ENCODE measurements around the gene TGFB2. TPM values are rescaled to one million over a fixed set of nuclear protein-coding genes. Genes with fewer than 3 reads are reported as not detected.

Gene TGFB2
- total and polyA plus RNA-seq, 2 experiments from 2014 or later, result 0.97 to 1.3 TPM

DNA sequence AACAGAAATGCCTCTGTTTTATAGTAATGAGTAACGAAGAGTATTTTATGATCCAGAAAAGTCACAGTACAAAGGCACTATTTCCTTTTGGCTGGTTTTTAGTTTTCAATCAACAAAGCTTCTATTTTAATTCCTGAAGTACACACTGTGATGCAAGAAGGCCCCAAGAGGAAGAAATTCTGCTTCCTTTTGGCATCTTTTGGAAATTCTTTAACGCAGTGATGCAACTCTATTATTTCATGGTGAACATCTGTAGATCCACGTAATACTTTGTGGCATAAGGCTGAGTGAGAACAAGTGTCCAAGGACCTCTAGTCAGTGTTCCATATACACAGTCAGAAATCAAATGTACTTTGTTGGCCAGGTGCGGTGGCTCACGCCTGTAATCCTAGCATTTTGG lies 137.5 kb downstream of the TGFB2 start:
- 66 to 72% methylated on average over 5 of the region's 5 CpGs for WGBS, 2 experiments (ENCODE audit: low coverage in 1 of 2, low lambda C conversion rate in 2 of 2, missing lambda C conversion rate in 2 of 2)
- DNase-seq, result peak; percentile 79

DNA sequence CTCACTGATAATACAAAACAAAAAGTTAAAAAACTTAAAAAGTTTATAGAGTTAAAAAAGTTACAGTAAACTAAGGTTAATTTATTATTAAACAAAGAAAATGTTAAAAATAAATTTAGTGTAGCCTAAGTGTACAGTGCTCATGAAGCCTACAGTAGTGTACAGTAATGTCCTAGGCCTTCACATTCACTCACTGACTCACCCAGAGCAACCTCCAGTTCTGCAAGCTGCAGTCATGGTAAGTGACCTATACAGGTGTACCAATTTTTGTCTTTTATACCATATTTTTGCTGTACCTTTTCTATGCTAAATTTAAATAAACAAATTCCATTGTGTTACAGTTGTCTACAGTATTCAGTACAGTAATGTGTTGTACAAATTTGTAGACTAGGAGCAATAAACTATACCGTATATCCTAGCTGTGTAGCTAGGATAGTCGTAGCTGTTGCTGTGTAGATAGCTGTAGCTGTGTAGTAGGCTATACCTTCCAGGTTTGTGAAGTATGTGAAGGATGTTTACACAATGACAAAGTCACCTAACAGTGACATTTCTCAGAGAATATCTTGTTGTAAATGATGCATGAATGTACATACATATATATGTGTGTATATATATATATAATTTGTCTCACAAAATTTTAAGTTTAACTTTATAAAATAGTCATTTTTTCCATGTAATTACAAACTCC lies 140.2 kb downstream of the TGFB2 start:
- H3K4me1 ChIP-seq (ENCODE audit: insufficient read depth), result peaks cover 35% of the 10 kb centered on the region
- TF ChIP-seq EZH2 (IDR thresholded peaks at IDR 0.05; ENCODE audit: insufficient read depth, poor library complexity, severe bottlenecking) (no peak), EZH2phosphoT487 (IDR thresholded peaks at IDR 0.05; ENCODE audit: insufficient read depth, low read depth) (no peak)
- in situ Hi-C loops (cut with MboI), result no loop called here
- H3K36me3 ChIP-seq (ENCODE audit: low read depth), result no peaks in the 10 kb centered on the region
- peak; percentile 33 for DNase-seq
- H3K27me3 ChIP-seq (replicated peaks; ENCODE audit: insufficient read depth), result no peaks in the 10 kb centered on the region
- H3K9me3 ChIP-seq (ENCODE audit: low read depth), result no peaks in the 10 kb centered on the region
- H3K27ac ChIP-seq, result no peak overlapping the region
- no peak overlapping the region for H3K9ac ChIP-seq
- no peak overlapping the region for H3K4me3 ChIP-seq
- no peaks in the 10 kb centered on the region for H3K79me2 ChIP-seq (ENCODE audit: insufficient read depth)
- 96 to 100% methylated on average over 2 of the region's 2 CpGs for WGBS, 2 experiments (ENCODE audit: low coverage in 1 of 2, low lambda C conversion rate in 2 of 2, missing lambda C conversion rate in 2 of 2)
- peaks cover 23% of the 10 kb centered on the region for H3F3A ChIP-seq (ENCODE audit: insufficient read depth)
- no peaks in the 10 kb centered on the region for H4K20me1 ChIP-seq (ENCODE audit: insufficient read depth)
- no peak overlapping the region for H3K4me2 ChIP-seq (ENCODE audit: unreplicated experiment)
- H2AFZ ChIP-seq, result no peak overlapping the region
- H3K9me2 ChIP-seq (ENCODE audit: insufficient read depth), result no peaks in the 10 kb centered on the region

More for the DNA sequence above, 137.5 kb downstream of the TGFB2 start:
- TF ChIP-seq EZH2 (IDR thresholded peaks at IDR 0.05; ENCODE audit: insufficient read depth, poor library complexity, severe bottlenecking), result no peak
- TF ChIP-seq EZH2phosphoT487 (IDR thresholded peaks at IDR 0.05; ENCODE audit: insufficient read depth, low read depth), result no peak
- no peak overlapping the region for H3K4me3 ChIP-seq
- no peaks in the 10 kb centered on the region for H3K9me2 ChIP-seq (ENCODE audit: insufficient read depth)
- H3F3A ChIP-seq (ENCODE audit: insufficient read depth), result peaks cover 39% of the 10 kb centered on the region
- in situ Hi-C loops (cut with MboI), result no loop called here
- no peak overlapping the region for H3K9ac ChIP-seq
- H3K36me3 ChIP-seq (ENCODE audit: low read depth), result no peaks in the 10 kb centered on the region
- no peaks in the 10 kb centered on the region for H4K20me1 ChIP-seq (ENCODE audit: insufficient read depth)
- no peaks in the 10 kb centered on the region for H3K27me3 ChIP-seq (replicated peaks; ENCODE audit: insufficient read depth)
- H3K27ac ChIP-seq, result peak overlapping the region; percentile 25
- no peak overlapping the region for H3K4me2 ChIP-seq (ENCODE audit: unreplicated experiment)
- peaks cover 51% of the 10 kb centered on the region for H3K4me1 ChIP-seq (ENCODE audit: insufficient read depth)
- no peak overlapping the region for H2AFZ ChIP-seq
- no peaks in the 10 kb centered on the region for H3K9me3 ChIP-seq (ENCODE audit: low read depth)
- H3K79me2 ChIP-seq (ENCODE audit: insufficient read depth), result no peaks in the 10 kb centered on the region

DNA sequence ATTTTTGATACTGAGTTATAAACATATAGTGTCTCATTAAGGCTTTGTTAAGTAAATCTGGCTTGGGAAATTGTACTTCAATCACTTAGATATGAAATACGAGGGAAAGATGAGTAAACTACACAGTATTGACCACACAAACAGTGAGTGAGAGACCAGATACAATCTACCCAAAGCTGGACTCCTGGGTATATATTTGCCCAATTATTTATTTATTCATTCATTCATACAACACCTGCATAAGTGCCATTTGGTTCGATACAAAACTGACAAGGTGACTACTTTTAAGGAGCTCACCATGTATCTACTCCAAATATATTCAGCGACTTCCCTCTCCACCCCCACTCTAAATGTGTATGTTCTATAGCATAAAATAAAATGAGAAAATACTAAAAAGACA lies 143.4 kb downstream of the TGFB2 start:
- TF ChIP-seq EZH2phosphoT487 (IDR thresholded peaks at IDR 0.05; ENCODE audit: insufficient read depth, low read depth) (no peak), EZH2 (IDR thresholded peaks at IDR 0.05; ENCODE audit: insufficient read depth, poor library complexity, severe bottlenecking) (no peak)
- H3K79me2 ChIP-seq (ENCODE audit: insufficient read depth), result no peaks in the 10 kb centered on the region
- H3K4me2 ChIP-seq (ENCODE audit: unreplicated experiment), result no peak overlapping the region
- H3K27me3 ChIP-seq (replicated peaks; ENCODE audit: insufficient read depth), result no peaks in the 10 kb centered on the region
- H3K9me2 ChIP-seq (ENCODE audit: insufficient read depth), result no peaks in the 10 kb centered on the region
- H3K36me3 ChIP-seq (ENCODE audit: low read depth), result no peaks in the 10 kb centered on the region
- WGBS, 2 experiments (ENCODE audit: low coverage in 1 of 2, low lambda C conversion rate in 2 of 2, missing lambda C conversion rate in 2 of 2), result 88 to 92% methylated on average over 3 of the region's 3 CpGs
- no peaks in the 10 kb centered on the region for H3K9me3 ChIP-seq (ENCODE audit: low read depth)
- in situ Hi-C loops (cut with MboI), result no loop called here
- no peaks in the 10 kb centered on the region for H4K20me1 ChIP-seq (ENCODE audit: insufficient read depth)
- no peak overlapping the region for H3K4me3 ChIP-seq
- no peak overlapping the region for H3K9ac ChIP-seq
- H3F3A ChIP-seq (ENCODE audit: insufficient read depth), result peaks cover 12% of the 10 kb centered on the region
- peak overlapping the region; percentile 63 for H3K27ac ChIP-seq
- H3K4me1 ChIP-seq (ENCODE audit: insufficient read depth), result peaks cover 11% of the 10 kb centered on the region
- no peak for DNase-seq
- H2AFZ ChIP-seq, result 0 out of 2 replicates have a peak overlapping the region, but pooled peaks have one; percentile 13

DNA sequence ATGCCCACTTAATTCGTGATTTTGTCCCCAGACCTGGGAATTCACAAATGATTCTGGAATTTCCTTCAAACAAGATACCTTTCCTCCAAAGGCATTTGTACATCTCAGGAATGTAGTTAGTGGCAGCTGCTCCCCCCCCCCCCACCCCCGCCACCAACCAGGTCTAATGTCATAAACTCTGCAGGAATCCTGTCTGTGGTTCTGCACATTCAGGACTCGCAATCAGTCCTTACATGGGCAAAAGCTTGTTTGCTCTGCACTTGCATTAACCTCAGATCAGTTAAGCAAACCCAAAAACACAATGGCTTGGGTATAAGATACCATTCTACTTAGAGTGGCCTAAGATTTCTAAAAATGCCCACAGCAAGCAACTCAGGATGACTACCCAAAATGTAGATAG lies 143.8 kb downstream of the TGFB2 start:
- Histone ChIP-seq H3K27me3 (replicated peaks; ENCODE audit: insufficient read depth) (no peaks in the 10 kb centered on the region), H2AFZ (no peak overlapping the region), H3K27ac (no peak overlapping the region), H3K9me3 (ENCODE audit: low read depth) (no peaks in the 10 kb centered on the region), H4K20me1 (ENCODE audit: insufficient read depth) (no peaks in the 10 kb centered on the region), H3K9ac (no peak overlapping the region), H3K79me2 (ENCODE audit: insufficient read depth) (no peaks in the 10 kb centered on the region), H3K9me2 (ENCODE audit: insufficient read depth) (no peaks in the 10 kb centered on the region), H3K4me3 (no peak overlapping the region), H3K4me2 (ENCODE audit: unreplicated experiment) (no peak overlapping the region), H3K4me1 (ENCODE audit: insufficient read depth) (peaks cover 11% of the 10 kb centered on the region), H3K36me3 (ENCODE audit: low read depth) (no peaks in the 10 kb centered on the region), H3F3A (ENCODE audit: insufficient read depth) (peaks cover 12% of the 10 kb centered on the region)
- TF ChIP-seq EZH2phosphoT487 (IDR thresholded peaks at IDR 0.05; ENCODE audit: insufficient read depth, low read depth), result no peak
- TF ChIP-seq EZH2 (IDR thresholded peaks at IDR 0.05; ENCODE audit: insufficient read depth, poor library complexity, severe bottlenecking), result no peak
- DNase-seq, result no peak
- 82 to 91% methylated on average over 3 of the region's 3 CpGs for WGBS, 2 experiments (ENCODE audit: low coverage in 1 of 2, low lambda C conversion rate in 2 of 2, missing lambda C conversion rate in 2 of 2)
- in situ Hi-C loops (cut with MboI), result no loop called here

Data from GM23248 (cell line).